C1 segment of cervical spinal cord (tissue), 14 donors: ENCODE data around the gene SAMD3.
A peak's percentile ranks its signal among the peaks of the same experiment; 100 is the strongest.
"Not testable (repeated sequence)": the region's sequence is repeated elsewhere in the genome, so short reads cannot be mapped to it uniquely, and the experiment has no call there.

Experiments
- DNase-seq, 14 donors: peaks; one replicate each; lab custom pipeline; 2025; lab: John Stamatoyannopoulos, UW

The SAMD3 gene

DNA sequence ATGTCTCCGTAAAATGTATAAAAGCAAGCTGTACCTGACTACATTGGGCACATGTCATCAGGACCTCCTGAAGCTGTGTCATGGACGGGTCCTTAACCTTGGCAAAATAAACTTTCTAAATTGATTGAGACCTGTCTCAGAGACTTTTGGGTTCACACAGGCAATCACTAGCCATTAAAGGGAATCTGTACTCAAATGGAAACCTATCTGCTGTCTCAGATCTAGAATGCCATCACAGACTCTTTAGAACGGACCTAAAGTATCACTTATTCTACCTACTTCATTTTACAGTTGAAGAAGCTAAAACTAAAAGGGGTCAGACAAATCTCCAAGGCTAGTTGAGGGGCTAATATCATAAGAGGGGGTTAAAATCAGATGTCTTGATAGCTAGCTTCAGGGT is 11.1 kb downstream of the SAMD3 start:
- DNase-seq = no peak

DNA sequence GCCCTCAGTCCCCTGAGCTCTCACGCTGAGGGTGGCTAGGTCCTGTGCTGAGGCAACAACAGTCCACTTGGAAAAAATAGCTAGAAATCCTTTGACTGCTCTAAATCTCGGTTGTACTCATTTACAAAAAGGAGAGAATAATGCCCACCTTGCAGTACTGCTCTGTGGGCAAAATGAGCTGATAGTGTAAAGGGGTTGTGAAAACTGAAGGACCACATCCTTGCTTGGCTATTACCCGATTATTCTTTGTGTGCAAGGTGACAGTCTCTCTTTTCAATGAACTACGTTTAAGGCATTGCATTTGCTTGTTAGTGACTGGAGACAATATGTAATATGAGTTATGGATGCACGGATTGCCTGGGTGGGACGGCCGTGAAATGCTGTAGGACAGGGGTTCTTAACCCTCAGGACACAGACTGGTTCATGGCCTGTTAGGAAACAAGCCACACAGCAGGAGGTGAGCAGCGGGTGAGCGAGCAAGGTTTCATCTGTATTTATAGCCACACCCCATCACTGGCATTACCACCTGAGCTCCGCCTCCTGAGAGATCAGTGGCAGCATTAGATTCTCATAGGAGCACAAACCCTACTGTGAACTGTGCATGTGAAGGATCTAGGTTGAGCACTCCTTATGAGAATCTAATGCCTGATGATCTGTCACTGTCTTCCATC is 14.6 kb downstream of the SAMD3 start:
- DNase-seq = no peak

DNA sequence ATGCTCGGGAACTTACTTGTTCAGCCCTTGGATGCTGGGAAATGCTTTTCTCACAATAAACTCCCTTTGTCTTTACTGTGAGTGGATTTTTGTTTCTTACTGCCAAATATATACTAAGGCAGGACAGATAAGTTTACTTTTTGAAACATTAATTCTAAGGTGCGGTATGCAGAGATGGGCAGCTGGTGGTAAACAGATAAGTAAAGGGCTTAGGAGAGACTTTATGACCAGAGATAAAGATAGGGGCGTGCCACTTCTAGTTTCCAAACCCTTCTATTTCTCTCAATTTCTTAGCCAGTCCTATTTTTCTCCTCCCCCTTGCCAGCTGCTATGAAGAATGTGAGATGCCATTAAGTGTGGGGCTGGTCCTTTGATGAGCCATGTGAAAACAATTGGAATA is 16.3 kb downstream of the SAMD3 start:
- no peak for DNase-seq

DNA sequence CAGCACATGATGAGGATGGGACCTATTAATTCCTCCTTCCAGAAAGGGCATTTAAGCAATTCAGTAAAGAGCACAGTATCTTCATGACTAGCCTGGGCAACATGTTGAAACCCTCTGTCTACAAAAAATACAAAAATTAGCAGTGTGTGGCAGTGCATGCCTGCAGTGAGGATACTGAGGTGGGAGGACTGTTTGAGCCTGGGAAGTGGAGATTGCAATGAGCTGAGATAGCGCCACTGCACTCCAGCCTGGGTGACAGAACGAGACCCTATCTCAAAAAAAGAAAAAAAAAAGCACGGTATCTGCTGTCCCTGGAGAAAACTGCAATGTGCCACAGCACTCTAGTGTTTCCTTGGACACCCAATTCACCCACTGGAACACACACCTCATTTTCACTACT is 18.4 kb downstream of the SAMD3 start:
- no peak for DNase-seq

DNA sequence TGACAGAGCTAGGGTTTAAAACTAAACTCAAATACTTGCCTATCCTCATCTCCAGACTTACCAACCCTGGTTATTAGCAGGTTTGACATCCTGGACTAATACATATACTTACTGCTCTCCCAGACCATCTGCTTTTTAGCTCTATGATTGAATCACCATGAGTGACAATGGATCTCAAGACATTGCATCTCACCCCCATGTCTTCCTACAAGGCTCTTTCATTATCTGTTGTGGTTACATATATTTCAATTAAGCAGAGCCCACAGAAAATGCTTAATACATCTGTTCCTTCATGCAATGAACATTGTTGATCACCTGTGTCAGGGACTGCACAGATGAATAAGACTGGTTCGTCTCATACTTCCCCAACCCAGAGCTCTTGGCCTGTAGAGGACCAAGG is 19.4 kb downstream of the SAMD3 start:
- no peak for DNase-seq

DNA sequence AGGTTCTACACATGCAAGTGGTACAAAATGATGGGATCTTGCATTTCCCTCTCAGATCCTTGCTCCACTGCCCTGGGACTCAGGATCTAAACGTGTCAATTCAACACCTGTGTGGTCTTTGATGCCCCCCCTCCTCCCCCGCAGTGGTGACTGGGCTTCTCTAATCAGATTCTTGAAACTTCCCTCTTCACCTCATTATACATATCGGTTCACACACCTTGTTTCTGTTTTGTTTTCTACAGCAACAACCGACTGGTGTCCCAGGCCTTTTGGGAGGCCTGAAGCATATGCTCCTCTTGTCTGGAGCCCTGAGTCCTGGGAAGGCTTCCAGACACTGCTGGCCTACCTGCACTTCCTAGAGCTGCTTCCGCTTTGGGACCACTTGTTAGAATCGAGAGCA is 20.0 kb downstream of the SAMD3 start:
- DNase-seq = no peak

DNA sequence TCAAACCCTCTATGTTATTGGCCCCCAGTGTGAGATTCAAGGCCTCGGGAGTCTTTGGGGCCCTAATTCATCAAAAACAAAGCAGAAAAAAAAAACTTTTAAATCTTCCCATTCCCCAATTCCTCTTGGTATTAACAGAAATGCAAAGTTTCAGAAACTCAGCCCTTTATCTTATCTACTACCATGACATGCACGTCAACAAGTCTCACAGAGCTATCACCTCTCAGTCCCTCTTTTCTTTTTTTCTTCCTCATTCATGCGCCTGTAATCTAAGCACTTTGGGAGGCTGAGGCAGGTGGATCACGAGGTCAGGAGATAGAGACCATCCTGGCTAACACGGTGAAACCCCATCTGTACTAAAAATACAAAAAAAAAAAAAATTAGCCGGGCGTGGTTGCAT is 22.7 kb downstream of the SAMD3 start:
- DNase-seq = no peak

DNA sequence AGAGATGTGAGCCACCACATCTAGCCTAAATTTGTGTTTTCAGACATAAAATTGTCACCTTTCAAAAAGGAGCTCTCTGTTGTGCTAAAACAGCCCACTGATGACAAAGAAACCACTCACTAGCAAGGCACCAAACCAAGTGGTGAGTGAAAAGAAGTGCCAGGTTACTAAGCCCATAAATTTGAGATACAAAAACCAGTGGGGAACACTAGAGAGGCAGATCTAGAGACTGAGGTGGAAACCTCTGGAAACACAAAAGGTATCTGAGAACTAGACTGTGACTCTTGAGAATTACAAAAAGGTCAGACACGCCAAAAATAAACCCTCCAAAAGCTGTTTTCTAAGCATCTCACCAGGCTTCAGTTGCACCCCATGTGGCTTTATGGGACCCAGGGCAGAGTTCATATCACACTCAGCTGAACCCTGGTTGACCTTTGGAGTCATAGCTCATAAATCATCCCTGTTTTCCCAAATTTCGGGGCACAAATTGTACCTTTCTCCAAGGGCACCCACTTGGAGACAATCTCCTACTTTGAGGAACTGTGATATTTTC is 24.2 kb downstream of the SAMD3 start:
- no peak for DNase-seq

DNA sequence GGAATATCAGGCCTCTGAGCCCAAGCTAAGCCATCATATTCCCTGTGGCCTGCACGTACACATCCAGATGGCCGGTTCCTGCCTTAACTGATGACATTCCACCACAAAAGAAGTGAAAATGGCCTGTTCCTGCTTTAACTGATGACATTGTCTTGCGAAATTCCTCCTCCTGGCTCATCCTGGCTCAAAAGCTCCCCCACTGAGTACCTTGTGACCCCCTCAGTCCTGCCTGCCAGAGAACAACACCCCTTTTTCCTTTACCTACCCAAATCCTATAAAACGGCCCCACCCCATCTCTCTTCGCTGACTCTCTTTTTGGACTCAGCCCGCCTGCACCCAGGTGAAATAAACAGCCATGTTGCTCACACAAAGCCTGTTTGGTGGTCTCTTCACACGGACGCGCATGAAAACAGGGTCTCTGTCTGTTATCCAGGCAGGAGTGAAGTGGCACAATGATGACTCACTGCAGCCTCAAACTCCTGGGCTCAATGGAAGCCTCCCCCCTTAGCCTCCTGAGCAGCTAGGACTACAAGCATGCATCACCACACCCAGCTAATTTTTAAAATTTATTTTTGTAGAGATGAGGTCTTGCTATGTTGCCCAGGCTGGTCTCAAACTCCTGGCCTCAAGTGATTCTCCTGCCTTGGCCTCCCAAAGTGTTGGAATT is 24.8 kb downstream of the SAMD3 start:
- DNase-seq = not testable (repeated sequence)

DNA sequence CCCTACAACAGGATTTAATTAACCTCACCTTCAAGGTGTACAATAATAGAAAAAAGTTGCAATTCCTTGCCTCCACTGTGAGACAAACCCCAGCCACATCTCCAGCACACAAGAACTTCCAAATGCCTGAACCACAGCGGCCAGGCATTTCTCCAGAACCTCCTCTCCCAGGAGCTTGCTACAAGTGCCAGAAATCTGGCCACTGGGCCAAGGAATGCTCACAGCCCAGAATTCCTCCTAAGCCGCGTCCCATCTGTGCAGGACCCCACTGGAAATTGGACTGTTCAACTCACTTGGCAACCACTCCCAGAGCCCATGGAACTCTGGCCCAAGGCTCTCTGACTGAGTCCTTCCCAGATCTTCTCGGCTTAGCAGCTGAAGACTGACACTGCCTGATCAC is 28.3 kb downstream of the SAMD3 start:
- DNase-seq = peak in 1 of 14 donors; percentile 1

DNA sequence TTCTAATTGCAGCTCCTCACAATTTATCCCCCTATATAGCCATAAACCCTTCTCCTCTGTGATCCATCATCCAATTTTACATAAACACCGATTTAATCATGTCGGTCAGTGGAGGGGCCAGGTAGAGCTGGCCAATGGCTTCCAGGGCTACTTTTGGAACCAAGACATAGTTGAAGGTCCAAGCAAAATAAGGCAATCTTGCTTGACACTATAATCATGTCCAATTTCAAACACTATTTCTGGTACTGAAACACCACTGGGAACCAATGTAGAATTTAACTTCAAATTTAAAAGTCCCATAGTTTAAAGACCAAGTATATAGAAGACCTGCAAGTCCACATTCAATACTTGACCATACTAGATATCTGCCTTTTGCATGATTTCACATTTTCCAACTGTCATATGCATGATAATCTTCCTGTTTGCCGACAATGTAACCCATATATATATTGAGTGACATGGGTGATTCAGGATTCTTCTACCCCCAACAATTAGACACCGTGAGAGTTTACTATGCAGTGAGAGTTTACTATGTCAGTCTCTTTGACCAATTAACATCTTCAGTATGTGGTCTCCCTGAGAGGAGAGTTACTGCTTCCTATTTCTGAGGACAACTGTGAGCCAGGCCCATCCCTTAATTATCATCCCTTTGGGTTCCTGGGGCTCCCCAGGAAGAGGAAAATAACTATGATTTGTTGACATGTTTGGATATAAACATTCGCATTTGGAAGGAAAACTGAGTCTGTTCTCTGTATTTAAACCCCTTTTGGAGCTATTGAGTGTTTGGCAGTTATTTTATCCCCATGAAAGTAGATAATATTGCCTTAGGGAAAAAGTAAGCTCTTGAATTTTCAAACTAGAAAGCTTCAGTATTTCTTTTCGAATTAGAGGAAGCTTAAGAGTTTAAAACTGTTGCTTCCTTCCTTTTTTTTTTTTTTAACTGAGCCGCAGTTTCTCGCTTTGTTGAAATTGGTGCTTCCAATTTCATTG is 31.8 kb downstream of the SAMD3 start:
- DNase-seq = no peak

DNA sequence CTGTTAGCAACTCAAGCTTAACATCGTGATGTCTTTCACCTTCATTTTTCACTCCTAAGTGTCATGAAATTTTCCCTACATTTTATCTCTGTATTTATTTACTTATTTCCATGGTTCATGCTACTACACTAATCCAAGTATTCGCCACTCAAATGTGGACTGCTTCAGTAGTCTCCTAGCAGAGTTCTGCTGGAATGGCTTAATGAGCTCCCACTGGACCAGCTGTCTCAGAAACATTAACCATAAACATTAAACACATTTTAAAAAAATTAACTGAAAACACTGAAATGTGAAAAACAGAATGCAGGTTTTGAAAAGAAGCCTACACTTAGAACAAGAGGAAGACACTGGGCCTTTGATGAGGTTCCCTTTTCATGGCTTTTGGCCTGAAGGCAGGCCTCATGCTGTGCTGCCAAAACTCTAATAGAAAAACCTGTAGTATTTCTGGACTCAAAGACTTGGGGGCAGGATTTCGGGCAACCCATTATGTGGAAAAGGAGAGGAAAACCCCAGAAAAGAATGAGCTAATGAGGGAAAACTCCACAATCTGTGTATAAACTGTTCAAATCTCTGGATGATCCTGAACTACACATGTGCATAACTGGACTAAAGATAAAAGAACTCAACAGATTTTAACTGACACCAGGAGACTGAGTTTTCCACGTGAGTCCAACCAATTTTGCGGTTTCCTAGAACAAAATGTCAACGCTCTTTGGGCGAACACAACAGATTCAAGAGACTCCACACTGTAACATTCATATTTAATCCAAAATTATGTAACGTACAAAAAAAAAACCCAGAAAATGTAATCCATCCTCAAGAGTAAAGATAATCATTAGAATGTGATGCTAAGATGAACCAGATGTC is 33.0 kb downstream of the SAMD3 start:
- DNase-seq = no peak

DNA sequence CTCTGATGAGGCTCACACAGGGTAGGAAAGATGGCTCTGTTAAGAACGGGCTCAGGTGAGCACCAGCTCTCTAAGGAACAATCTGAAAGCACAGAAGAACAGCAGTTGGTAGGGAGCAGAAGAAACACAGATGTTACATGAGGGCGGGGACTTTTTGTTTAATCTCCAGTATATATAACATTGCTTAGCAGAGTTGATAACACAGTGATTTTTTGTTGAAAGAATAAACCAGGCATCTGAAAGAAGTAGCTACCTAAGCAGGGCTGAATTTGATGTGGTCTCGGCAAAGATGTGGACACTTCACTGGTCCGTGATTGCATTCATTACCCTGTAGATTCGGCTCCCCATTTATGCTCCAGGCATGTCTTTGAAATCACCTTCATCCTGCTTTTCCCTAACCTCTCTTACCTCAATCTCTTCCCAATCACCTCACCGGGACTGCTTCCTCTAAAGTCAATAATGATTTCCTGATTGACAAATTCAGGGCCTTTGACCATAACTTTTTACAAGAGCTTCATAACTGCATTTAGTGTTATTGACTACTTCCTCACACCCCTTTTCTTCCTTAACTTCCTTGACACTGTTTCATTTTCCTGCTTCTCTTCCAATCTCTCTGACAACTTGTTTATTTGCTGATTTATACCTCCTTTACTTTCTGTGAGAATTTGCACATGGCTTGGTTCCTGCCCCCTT is 34.4 kb downstream of the SAMD3 start:
- DNase-seq = no peak

DNA sequence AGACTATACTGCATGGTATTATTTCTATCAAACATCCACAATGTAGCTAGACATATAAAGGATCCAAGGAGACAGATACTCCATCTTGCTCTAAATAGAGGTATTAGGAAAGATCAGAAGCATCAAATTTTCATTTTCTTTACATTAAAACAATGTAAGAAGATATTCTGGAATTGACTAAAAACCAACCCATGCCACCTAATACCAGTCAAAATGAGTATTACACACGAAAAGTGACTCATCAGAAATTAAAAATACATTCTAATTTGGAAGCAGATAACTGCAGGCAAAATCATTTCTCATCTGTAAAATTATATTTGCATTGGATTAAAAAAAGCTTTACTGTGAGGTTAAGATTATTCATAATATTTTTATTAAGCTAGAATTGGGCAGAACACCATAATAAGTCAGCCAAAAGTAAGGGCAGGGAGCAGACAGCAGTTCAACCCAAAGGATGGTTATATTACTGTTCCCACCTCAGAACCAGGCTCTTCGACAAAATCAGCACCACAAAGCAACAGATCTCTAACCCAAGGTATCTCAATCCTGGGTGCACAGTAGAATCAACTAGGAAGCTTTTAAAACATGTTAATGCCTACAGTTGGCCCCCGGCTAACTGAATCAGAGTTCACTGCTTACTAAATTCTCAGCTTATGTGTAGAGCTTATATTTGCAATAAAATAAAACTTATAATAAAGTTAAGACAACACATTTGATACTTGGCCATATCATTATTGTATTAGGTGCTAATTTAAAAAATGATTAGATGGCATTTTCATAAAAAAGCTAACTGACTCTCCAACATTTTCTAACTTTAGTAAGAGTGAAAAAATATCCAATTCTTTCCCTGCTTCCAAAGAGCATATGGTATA is 35.2 kb downstream of the SAMD3 start:
- DNase-seq = no peak

DNA sequence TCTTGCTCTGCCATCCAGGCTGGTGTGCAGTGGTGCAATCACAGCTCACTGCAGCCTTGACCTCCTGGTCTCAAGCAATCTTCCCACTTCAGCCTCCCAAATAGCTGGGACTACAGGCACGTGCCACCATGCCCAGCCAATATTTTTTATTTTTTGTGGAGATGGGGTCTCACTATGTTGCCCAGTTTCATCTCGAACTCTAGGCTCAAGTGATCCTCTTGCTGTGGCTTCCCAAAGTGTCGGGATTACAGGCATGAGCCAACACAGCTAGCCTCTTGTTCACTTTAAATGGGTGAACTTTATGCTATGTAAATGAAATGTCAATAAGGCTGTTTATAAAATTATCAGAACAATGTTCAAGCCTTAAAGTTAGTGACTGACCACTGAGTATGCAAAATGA is 37.1 kb downstream of the SAMD3 start:
- no peak for DNase-seq

DNA sequence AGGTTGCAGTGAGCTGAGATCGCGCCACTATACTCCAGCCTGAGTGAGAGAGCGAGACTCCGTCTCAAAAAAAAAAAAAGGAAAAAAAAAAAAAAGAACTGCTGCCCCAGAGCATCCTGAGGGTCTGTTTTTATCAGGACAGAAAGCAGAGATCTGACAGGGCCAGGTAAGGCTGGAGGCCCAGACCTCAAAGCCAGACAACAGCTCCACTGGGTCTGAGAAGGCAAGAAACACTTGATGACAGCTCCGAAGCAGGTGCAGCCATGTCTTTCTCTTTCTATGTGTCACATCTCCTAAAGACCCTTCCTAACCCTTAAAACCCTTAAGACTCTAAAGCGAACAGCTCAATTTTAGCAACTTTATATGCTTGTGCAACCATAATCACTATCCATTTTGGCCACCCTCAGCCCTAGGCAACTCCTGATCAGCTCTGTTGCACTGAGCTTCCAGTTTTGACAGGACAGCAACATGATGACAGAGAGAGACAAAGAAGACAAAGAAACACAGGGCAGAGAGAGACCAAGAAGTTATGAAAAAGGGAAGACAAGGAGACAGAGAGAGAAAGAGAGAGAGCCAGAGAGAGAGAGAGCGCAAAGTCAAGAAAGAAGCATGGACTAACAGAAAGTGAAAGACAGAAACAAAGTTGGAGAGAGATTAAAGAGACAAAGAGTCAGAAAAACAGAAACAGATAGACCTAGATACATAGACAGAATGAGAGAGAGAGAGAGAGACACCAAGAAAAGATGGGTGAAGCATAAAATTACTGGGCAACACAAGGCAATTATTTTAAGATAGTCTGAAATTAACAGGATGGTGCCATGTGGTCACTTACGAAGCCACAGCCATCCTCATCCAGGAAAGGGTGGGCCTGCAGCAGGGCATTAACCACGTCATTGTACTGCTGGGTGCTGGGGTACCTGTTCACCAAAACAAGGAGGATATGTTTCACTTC is 39.2 kb downstream of the SAMD3 start:
- DNase-seq = no peak

DNA sequence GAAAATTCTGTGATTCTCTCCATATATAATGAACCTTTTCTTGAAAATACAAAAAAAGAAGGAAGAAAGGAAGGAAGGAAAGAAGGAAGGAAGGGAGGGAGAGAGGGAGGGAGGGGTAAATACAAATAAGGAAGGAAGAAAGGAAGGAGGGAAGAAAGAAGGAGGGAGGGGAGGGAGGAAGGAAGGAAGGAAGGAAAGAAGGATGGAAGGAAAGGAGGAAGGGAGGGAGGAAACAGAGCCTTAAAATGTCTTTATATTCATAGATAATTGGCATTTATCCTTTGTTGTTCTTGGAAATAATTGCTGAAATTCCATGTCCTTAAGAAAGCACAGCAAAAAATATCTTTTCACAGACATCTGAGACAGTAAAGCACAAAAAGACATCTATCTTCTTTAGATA is 40.3 kb downstream of the SAMD3 start:
- no peak for DNase-seq

DNA sequence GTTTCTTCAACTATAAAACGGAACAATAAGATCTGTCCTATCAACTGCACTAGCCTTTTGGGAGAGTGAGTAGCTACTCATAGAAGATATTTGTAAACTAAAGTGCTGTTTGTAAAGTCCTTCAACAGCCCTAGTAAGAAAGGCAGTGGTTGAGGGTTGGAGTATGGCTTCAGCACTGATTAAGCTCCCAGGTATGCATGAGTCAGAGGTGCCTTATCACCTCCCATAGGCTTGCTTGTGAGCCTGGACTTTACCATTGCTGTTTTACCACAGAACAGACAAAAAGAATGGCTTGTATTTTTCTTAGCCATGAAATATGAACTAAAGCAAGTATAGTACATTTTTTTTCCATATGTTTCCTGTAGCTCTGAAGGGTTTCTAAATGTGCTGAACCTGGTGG is 44.1 kb downstream of the SAMD3 start:
- no peak for DNase-seq
